Osteoblast (primary cell): ENCODE results near the gene CD40. TPM values are rescaled to one million over a fixed set of nuclear protein-coding genes. Genes with fewer than 3 reads are reported as not detected.
A peak's percentile ranks its signal among the peaks of the same experiment; 100 is the strongest.
"Not testable (repeated sequence)": the region's sequence is repeated elsewhere in the genome, so short reads cannot be mapped to it uniquely, and the experiment has no call there.

ENCODE experiments used
- DNase-seq: peaks from one replicate; pipeline ENCODE4 v3.0.0; 2011; ENCODE audit warnings: low spot score, mixed read lengths; ENCODE audit not compliant: insufficient read length; ENCODE audit errors: missing footprints
- H2AFZ ChIP-seq: 2 replicates; pipeline ENCODE4 v1.6.0; 2011; ENCODE audit warnings: mild to moderate bottlenecking, low read length
- H3K27ac ChIP-seq: 2 replicates; pipeline ENCODE4 v1.5.1; 2011; ENCODE audit warnings: mild to moderate bottlenecking, low read depth, low read length, moderate library complexity
- H3K27me3 ChIP-seq: 2 replicates; pipeline ENCODE4 v1.6.0; 2012; ENCODE audit warnings: mild to moderate bottlenecking, control low read depth, inconsistent platforms, low read length, moderate library complexity; ENCODE audit not compliant: insufficient read depth
- H3K36me3 ChIP-seq: 2 replicates; pipeline ENCODE4 v1.5.1; 2011; ENCODE audit warnings: mild to moderate bottlenecking, low read length, control low read depth, moderate library complexity; ENCODE audit not compliant: insufficient read depth
- H3K4me1 ChIP-seq: 2 replicates; pipeline ENCODE4 v1.5.1; 2011; ENCODE audit warnings: mild to moderate bottlenecking, low read length, control low read depth, moderate library complexity; ENCODE audit not compliant: insufficient read depth
- H3K4me2 ChIP-seq: 2 replicates; pipeline ENCODE4 v1.6.0; 2011; ENCODE audit warnings: mild to moderate bottlenecking, low read length; ENCODE audit not compliant: insufficient read depth
- H3K4me3 ChIP-seq: fragments of 200-600 bp; sonication (generic); 3 replicates; pipeline ENCODE4 v1.5.1; 2012; ENCODE audit warnings: mild to moderate bottlenecking, low read length, inconsistent platforms; ENCODE audit not compliant: insufficient read depth
- H3K79me2 ChIP-seq: 2 replicates; pipeline ENCODE4 v1.6.0; 2012; ENCODE audit warnings: mild to moderate bottlenecking, low read length, control low read depth, inconsistent platforms; ENCODE audit not compliant: insufficient read depth
- H3K9me3 ChIP-seq: 2 replicates; pipeline ENCODE4 v1.5.1; 2011; ENCODE audit warnings: low read depth, low read length, control low read depth
- H4K20me1 ChIP-seq: 2 replicates; pipeline ENCODE4 v1.6.0; 2012; ENCODE audit warnings: mild to moderate bottlenecking, low read length, control low read depth; ENCODE audit not compliant: insufficient read depth
- CTCF ChIP-seq: IDR thresholded peaks from 2 replicates; pipeline ENCODE4 v1.5.1; 2011; ENCODE audit warnings: mild to moderate bottlenecking, low read depth, low read length, moderate library complexity; ENCODE audit errors: extremely low read depth
- total RNA-seq: library from RNA; depleted of rRNA; stranded (reverse); fragments of >200 nt; gene quantifications from 2 replicates; pipeline ENCODE4 v1.2.3, GENCODE V29; 2012

Gene CD40
- total RNA-seq, 1 donor: 2.5 TPM

GRCh38 chr20:46089167-46089416, 29.0 kb upstream of the CD40 start:
- no peaks in the 10 kb centered on the region for H3K27me3 ChIP-seq
- peak overlapping the region; percentile 97 for H3K4me3 ChIP-seq
- no peaks in the 10 kb centered on the region for H3K9me3 ChIP-seq
- DNase-seq: peak; percentile 90
- TF ChIP-seq CTCF: no peak
- peaks cover 49% of the 10 kb centered on the region for H4K20me1 ChIP-seq
- peak overlapping the region; percentile 93 for H2AFZ ChIP-seq
- H3K4me1 ChIP-seq: peaks cover 38% of the 10 kb centered on the region
- H3K27ac ChIP-seq: peak overlapping the region; percentile 90
- H3K79me2 ChIP-seq: peaks cover 53% of the 10 kb centered on the region
- no peaks in the 10 kb centered on the region for H3K36me3 ChIP-seq
- H3K4me2 ChIP-seq: peak overlapping the region; percentile 95

DNA sequence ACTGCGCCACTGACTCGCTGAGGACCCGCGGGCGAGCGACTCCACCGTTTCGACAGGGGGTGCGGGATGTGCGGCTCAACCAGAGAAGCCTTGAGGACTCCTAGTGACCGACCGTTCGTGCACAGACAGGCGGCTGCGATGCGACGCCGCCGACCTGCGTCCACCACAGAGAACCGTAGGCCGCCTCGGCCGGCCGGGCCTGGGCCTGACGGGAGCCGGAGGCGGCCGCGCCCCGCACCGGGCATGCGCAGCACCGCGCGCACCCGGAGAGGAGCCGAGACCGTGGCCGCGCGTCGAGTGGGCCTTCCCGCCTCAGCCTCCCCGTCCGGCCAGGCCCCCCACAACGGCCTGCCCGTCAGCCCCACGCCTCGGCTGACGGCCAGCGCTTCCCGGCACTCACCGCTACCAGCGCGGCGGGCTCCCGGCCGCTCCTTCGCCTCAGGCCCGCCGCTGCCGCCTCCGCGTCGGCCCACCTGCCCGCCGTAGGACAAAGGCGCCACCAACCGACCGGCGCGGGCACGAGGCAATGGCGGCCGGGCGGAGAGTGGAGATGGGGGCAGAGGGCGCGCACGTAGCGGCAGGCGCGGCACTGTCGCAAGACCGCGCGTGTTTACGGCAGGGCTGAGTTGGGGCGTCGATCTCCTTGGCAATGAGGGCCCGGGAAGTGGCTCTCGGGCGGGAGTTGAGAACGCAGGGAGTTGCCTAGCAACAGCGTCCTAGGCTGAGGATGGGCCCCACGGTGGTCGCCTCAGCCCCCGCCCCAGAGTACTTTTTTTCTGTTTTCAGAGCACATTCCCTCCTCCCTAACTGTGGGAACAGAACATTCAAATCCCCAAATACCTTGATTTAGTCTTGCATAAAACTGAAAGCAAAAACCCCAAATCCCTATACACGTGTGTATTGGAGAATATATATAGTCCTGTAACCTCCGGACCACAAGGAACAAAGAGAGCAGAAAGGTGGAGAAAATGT, 28.4 kb upstream of the CD40 start, which contains the start of gene NCOA5:
Gene NCOA5, minus strand, starts transcription at position 546 of the 972 bp plus-strand sequence. CDS start 10,538 bp downstream, outside the sequence.
- H3K27me3 ChIP-seq: peaks cover 2% of the 10 kb centered on the region
- DNase-seq: peak; percentile 100
- peaks cover 47% of the 10 kb centered on the region for H3K79me2 ChIP-seq
- peak within 1 kb of the TSS; percentile 97 for H3K4me3 ChIP-seq
- H3K36me3 ChIP-seq: no peaks in the 10 kb centered on the region
- no peak for TF ChIP-seq CTCF
- H4K20me1 ChIP-seq: peaks cover 43% of the 10 kb centered on the region
- peaks cover 38% of the 10 kb centered on the region for H3K4me1 ChIP-seq
- peak within 1 kb of the TSS; percentile 90 for H3K27ac ChIP-seq
- peak within 1 kb of the TSS; percentile 95 for H3K4me2 ChIP-seq
- no peaks in the 10 kb centered on the region for H3K9me3 ChIP-seq
- peak within 1 kb of the TSS; percentile 94 for H2AFZ ChIP-seq

GRCh38 chr20:46091622-46092535, 26.2 kb upstream of the CD40 start:
- H3K4me3 ChIP-seq, H3K36me3 ChIP-seq, H3K27me3 ChIP-seq, H3K27ac ChIP-seq, DNase-seq, H3K9me3 ChIP-seq, H2AFZ ChIP-seq, H3K4me2 ChIP-seq: not testable (repeated sequence)
- peaks cover 25% of the 10 kb centered on the region for H3K79me2 ChIP-seq
- peaks cover 26% of the 10 kb centered on the region for H3K4me1 ChIP-seq
- peaks cover 22% of the 10 kb centered on the region for H4K20me1 ChIP-seq

DNA sequence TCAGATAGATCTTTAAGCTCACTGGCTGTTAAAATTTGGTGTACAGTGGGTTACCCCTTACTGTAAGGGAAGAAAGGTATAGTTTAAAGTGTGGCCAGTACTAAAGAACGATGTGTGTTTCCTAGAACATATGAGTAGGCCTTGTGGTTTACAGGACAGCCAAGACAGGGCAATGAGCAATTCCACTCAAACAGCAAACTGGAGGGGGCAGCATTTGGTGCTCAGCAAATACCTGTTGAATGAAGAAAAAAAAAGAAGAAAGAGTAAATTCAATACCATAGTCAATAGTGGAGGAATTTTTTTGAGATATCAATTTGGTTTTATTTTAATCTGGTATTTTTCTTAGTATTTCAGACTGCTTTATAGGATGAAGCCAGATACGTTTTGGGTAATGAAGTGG, 24.6 kb upstream of the CD40 start:
- peak; percentile 12 for TF ChIP-seq CTCF
- no peak overlapping the region for H2AFZ ChIP-seq
- no peak overlapping the region for H3K27ac ChIP-seq
- peaks cover 9% of the 10 kb centered on the region for H3K79me2 ChIP-seq
- no peak overlapping the region for H3K4me2 ChIP-seq
- H4K20me1 ChIP-seq: peaks cover 5% of the 10 kb centered on the region
- no peak overlapping the region for H3K4me3 ChIP-seq
- H3K4me1 ChIP-seq: peaks cover 10% of the 10 kb centered on the region
- DNase-seq: no peak
- H3K9me3 ChIP-seq: no peaks in the 10 kb centered on the region
- H3K36me3 ChIP-seq: no peaks in the 10 kb centered on the region
- H3K27me3 ChIP-seq: peaks cover 13% of the 10 kb centered on the region
